GM19351 (cell line): Measurements from ENCODE around the gene FBXW7.

Experiments used
- ATAC-seq: cut with Tn5 transposase; IDR thresholded peaks from one replicate; pipeline ENCODE4 v1.9.1; 2021; ENCODE audit warnings: mild to moderate bottlenecking, moderate library complexity; ENCODE audit not compliant: unreplicated experiment

The FBXW7 gene

GRCh38 chr4:152437561-152437960 is 98.3 kb downstream of the FBXW7 start:
- ATAC-seq = no peak

GRCh38 chr4:152436384-152436783 is 99.5 kb downstream of the FBXW7 start:
- no peak for ATAC-seq

- no peak for ATAC-seq
These were observed 101.9 kb downstream of the FBXW7 start for GRCh38 chr4:152434011-152434410.

- no peak for ATAC-seq
These were observed 104.1 kb downstream of the FBXW7 start for GRCh38 chr4:152431784-152432183.

GRCh38 chr4:152431291-152431690 is 104.6 kb downstream of the FBXW7 start:
- ATAC-seq = no peak

GRCh38 chr4:152430507-152430906 is 105.4 kb downstream of the FBXW7 start:
- ATAC-seq = no peak

GRCh38 chr4:152427981-152428380 is 107.9 kb downstream of the FBXW7 start:
- no peak for ATAC-seq

GRCh38 chr4:152424977-152425376 is 110.9 kb downstream of the FBXW7 start:
- ATAC-seq = no peak

GRCh38 chr4:152424396-152424795 is 111.5 kb downstream of the FBXW7 start:
- ATAC-seq = no peak

- ATAC-seq = no peak
These were observed 113.0 kb downstream of the FBXW7 start for GRCh38 chr4:152422817-152423320.

GRCh38 chr4:152421576-152421975 is 114.3 kb downstream of the FBXW7 start:
- no peak for ATAC-seq

GRCh38 chr4:152419809-152420208 is 116.1 kb downstream of the FBXW7 start:
- ATAC-seq = no peak

GRCh38 chr4:152417673-152418072 is 118.2 kb downstream of the FBXW7 start:
- no peak for ATAC-seq

- no peak for ATAC-seq
These were observed 119.9 kb downstream of the FBXW7 start for GRCh38 chr4:152415980-152416379.

GRCh38 chr4:152408514-152409327 is 127.2 kb downstream of the FBXW7 start:
- peak; percentile 71 for ATAC-seq

GRCh38 chr4:152401424-152401823 is 134.5 kb downstream of the FBXW7 start:
- ATAC-seq = no peak

GRCh38 chr4:152399246-152399645 is 136.6 kb downstream of the FBXW7 start:
- ATAC-seq = peak; percentile 76

GRCh38 chr4:152398060-152398459 is 137.8 kb downstream of the FBXW7 start:
- ATAC-seq = no peak

GRCh38 chr4:152394791-152395190 is 141.1 kb downstream of the FBXW7 start:
- ATAC-seq = no peak

- no peak for ATAC-seq
These were observed 143.8 kb downstream of the FBXW7 start for GRCh38 chr4:152392079-152392478.

GRCh38 chr4:152390216-152390615 is 145.7 kb downstream of the FBXW7 start:
- ATAC-seq = no peak

- ATAC-seq = no peak
These were observed 146.5 kb downstream of the FBXW7 start for GRCh38 chr4:152389359-152389758.

GRCh38 chr4:152385551-152385950 is 150.3 kb downstream of the FBXW7 start:
- no peak for ATAC-seq
